ENCODE results near the gene CPNE6.

The CPNE6 gene

DNA sequence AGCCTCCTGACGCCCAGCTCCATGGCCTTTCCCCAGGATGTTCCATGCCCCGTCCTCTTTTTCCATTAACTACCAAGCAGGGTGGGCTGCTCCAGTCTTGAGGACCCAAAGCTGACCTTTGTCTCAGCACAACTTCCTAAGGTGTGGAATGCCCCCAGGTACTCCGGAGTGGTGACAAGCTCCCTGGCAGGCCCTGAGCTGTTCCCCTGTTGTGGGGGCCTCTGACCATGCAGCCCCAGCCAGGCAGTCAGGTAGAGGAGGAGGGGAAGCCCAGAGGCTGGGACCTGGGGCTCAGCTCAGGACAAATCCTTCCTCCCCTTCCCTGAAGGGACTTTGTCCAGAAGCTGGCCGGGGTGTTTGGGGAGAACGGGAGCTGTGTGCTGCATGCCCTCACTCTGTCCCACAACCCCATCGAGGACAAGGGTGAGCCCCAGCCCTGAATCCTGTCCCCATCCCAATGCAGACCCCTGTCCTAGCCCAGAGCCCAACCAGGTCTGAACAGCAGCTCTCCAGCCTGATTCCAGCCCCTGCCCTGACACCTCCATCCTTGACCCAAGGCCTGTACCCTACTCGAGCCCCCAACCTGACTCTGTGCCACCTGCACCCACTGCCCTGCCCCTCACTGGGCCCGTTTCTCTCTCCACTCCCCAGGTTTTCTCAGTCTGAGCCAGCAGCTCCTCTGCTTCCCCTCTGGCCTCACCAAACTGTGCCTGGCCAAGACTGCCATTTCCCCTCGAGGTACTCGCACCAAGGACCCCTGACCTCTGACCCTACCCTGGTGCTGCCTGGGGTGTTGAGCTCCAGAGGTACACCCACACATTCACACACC lies 15.2 kb upstream of the CPNE6 start:
- no peak for DNase-seq

- DNase-seq, result no peak
Measured at GRCh38 chr14:24056800-24057184, 14.6 kb upstream of the CPNE6 start.

DNA sequence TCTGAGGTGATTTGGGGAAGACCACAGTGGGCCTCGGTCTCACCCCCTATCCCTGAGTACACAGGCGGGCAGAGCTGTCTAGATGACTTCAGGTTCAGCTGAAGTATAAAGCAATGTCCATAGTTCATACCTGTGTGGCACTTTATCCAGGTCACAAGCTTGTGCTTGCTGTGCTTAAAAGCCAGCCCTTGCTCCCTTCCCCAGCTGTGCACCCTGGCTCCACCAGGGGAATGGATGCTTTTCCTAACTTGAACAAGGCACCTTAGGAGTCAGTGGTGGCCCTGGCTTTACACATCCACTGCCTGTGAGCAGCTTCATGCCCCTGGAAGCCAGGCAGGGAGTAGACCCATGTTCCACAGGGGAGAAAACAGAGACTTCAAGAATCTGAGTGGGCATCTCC lies 14.1 kb upstream of the CPNE6 start:
- DNase-seq, result no peak

DNA sequence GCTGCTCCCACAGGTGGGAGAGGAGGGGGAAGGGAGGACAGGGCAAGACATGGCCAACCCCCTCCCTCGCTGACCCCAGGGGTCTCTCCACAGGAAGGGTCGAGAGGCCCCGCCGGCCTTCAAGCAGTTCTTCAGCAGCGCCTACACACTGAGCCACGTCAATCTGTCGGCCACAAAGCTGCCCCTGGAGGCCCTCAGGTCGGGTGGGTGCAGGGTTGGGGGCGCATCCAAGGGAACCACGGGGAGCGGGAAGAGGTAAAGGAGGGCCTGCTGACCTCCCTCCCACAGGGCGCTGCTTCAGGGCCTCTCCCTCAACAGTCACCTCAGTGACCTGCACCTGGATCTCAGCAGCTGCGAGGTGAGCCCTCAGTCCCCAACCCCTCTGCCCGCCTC lies 13.5 kb upstream of the CPNE6 start:
- DNase-seq, result no peak

DNA sequence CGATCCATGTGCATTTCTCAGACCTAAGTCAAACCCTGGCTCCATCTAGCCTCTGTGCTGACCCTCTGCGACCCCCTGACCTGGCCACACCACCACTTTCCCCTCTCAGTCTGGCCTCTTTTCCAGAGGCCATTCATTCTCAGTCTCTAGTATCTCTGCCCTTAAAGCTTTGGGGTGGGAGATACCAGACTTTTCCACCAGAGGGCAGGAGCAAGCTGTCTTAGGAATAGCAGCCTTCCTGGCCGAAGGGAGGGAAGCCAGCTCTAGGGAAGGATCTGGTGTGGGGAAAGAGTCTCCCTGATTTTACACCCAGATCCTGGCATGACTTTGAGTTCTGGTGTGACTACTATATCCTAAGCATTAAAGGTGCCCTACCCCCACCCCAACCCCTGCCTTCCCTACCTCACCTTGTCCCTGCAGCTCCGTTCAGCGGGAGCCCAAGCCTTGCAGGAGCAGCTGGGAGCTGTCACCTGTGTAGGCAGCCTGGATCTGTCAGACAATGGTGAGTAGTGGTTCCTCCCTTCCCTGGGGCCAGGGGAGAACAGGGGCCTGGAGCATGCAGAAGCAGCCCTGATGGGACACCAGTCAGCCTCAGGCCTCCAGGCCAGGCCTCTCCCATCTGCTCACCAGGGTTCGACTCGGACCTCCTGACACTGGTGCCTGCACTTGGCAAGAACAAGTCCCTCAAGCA lies 13.0 kb upstream of the CPNE6 start:
- DNase-seq, result peak; percentile 76 to 81

GRCh38 chr14:24058951-24059475 lies 12.3 kb upstream of the CPNE6 start:
- no peak for DNase-seq

- DNase-seq, result no peak
Measured at GRCh38 chr14:24059841-24060388, 11.4 kb upstream of the CPNE6 start.

- no peak for DNase-seq
Measured at GRCh38 chr14:24060443-24060842, 10.9 kb upstream of the CPNE6 start.

DNA sequence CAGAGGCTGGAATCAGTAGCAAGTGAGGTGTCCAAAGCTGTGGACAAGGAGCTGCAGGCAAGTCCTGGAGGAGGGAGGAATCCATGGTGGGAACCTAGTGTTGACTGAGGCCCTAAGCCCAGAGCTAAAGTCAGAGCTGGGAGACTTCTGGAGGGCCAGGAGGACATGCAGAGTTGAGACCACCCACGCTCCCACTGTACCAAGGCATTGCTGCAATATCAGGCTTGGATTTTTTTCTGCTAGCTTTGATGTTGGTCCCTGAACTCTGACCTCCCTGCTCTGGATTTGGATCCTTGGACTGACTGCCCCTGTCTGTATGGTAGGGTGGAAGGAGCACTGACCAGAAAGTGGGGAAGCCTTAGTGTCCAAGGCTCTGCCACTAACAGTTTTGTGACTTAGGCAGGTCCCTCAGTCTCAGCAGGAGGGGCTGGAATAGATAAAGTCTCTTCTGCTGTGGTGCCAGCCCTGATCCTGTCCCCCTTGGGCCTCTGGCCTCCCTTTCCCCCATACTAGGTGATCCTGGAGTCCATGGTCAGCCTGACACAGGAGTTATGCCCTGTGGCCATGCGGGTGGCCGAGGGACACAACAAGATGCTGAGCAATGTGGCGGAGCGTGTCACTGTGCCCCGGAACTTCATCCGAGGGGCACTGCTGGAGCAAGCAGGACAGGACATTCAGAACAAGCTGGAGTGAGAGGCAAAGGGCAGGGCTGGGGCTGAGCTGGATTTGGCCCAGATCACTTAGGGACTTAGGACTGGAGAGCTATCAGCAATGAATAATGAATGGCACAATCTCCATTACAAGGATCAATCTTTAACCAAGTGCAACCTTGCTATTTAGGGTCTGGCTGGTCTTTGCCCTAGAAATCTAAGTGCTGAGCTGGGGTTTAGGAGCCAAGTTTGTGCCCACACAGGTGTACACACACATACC lies 10.1 kb upstream of the CPNE6 start:
- DNase-seq, result no peak

DNA sequence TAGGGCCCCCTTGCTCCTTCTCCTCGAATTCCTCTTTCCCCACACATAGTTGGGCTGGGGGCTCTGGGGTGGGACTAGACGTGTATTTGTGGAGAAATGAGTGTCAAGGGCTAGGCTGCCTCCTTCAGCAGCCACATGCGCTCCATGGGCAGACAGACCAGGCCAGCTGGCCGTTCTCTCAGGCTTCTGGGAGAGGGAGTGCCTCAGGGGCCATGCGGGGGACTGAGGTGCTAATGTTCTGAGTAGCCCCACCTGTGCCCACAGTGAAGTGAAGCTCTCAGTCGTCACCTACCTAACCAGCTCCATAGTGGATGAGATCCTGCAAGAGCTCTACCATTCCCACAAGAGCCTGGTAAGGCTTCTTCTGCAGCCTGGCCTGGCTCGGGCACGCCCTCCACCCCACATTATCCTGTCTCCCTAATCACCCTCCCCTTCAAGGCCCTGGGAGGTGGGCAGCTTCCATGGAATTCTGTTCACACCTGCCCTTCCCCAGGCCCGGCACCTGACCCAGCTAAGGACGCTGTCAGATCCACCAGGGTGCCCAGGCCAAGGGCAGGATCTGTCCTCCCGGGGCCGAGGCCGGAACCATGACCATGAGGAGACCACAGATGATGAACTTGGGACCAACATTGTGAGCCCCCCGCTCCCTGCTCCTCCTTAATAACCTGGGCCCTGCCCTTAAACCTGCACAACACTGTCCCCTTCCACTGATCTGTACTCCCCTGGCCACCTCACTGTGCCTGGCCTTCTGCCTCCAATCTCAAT lies 9.0 kb upstream of the CPNE6 start:
- no peak for DNase-seq

- no peak for DNase-seq
Measured at GRCh38 chr14:24063263-24063836, 8.0 kb upstream of the CPNE6 start.

DNA sequence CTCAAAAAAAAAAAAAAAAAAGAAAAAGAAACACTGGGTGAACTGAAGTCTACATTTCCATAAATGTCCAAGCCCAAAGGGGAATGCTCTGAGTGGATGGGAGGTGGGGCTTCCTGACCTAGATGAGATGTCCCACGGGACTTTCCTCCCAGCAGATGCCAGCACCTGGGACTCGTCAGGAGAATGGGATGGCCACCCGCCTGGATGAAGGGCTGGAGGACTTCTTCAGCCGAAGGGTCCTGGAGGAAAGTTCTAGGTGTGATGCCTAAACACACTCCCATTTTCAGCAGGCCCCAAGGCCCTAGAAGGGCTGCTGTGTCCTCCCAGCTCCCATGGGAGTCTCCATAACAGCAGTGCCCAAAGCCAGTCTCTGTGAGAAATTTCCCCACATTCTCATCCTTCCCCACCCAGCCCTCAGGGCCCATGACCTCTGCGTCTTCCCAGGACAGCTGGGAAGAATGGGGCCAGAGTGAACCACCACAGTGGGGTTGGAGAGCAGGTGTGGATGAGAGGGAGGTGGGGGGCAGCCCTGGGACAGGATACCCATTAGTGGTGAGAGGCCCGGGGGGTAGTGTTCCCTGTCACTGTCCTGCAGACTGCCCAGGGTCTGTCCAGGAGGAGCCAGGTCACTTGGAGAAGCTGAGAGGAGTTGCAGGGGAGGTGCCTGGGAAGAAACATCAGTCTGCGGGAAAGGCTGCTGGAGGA lies 7.1 kb upstream of the CPNE6 start:
- DNase-seq, result no peak

DNA sequence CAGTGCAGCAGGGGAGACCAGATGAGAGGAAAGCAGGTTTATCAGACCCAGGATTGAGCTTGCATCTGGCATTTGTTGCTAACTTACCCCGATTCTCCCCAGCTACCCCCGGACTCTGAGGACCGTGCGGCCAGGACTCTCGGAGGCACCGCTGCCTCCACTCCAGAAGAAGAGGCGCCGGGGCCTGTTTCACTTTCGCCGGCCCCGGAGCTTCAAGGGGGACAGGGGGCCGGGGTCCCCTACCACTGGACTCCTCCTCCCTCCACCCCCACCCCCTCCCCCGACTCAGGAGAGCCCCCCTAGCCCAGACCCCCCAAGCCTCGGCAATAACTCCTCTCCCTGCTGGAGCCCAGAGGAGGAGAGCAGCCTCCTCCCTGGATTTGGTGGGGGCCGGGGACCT lies 6.5 kb upstream of the CPNE6 start:
- no peak for DNase-seq

GRCh38 chr14:24065408-24065807 lies 6.0 kb upstream of the CPNE6 start:
- no peak for DNase-seq

DNA sequence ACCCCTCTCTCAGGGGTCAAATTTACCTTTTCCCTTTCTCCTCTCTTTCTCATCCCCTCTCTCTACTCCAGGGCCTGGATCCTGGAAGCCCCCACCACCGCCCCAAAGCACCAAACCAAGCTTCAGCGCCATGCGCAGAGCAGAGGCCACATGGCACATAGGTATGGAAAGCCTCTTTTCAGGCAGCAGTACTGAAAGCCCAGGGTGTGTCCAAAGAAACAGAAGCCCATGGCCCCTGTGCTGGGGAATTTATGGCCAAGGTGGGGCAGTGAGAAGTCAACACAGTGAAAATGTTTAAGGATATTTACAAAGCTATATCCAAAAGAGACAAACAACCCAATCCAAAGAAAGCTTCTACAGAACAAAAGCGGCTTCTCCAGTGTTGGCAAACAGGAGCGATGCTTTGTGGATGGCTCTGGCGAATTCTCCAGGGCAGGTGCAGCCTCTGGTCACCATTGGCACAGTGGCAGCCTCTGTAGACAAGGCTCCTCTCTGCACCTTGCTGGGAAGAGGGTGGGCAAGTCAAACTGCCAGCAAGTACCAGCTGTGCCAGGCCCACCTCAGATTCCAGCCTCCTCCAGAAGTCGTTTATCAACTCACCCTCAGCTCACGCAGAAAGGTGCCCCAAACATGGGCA lies 4.7 kb upstream of the CPNE6 start:
- DNase-seq, result no peak

- no peak for DNase-seq
Measured at GRCh38 chr14:24067133-24068082, 4.0 kb upstream of the CPNE6 start.

DNA sequence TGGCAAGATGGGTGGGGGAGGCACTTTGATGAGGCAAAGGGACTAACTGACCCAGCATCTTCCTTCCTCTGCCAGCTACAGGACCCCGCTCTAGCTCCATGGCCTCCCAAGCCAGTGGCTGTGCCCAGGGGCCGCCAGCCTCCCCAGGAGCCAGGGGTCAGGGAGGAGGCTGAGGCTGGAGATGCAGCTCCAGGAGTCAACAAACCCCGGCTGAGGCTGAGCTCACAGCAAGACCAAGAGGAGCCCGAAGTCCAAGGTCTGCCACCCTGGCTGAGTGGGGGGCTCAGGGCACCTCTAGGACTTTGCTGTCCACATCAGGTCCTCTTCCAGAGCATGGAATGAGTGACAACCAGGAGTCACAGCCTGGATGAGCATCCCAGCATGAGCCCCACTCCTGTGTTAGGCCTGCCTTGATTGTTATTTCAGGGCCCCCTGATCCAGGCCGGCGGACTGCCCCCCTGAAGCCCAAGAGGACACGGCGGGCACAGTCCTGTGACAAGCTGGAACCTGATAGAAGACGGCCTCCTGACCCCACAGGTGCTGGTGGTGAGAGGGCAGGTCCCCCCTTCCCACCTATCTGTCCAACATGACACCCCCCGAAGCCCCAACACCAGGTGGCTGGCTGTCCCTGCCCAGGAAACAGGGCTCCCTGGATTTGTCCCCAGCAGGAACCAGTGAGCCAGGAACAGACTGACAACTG lies 2.5 kb upstream of the CPNE6 start:
- DNase-seq, result no peak

DNA sequence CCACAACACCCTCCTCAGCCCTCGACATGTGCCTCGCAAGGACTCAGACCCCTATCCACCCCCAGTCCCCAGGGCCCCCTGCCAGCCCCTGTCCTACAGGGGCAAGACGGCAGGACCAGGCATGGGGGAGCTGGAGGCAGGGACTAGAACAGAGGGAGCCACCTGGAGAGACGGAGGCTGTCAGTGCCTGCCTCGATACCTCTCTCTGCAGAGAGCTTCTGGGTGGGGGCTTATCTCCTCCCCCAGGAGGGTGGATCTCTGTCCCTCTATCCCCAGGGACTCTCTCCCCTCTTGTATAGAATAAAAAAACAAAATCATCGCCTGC lies 2.0 kb upstream of the CPNE6 start:
- DNase-seq, result no peak

Data from NCI-H2081 (cell line).